Tracheal epithelial cell (primary cell): Measurements from ENCODE around the gene REG1B. TPM values are rescaled to one million over a fixed set of nuclear protein-coding genes. Genes with fewer than 3 reads are reported as not detected.

Experiments used
- total RNA-seq: library from RNA; depleted of rRNA; stranded (reverse); fragments of >200 nt; gene quantifications from 2 replicates; pipeline ENCODE4 v1.2.1, GENCODE V29; 2014

The REG1B gene, protein sequence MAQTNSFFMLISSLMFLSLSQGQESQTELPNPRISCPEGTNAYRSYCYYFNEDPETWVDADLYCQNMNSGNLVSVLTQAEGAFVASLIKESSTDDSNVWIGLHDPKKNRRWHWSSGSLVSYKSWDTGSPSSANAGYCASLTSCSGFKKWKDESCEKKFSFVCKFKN
- not detected in 2 replicates for total RNA-seq

DNA sequence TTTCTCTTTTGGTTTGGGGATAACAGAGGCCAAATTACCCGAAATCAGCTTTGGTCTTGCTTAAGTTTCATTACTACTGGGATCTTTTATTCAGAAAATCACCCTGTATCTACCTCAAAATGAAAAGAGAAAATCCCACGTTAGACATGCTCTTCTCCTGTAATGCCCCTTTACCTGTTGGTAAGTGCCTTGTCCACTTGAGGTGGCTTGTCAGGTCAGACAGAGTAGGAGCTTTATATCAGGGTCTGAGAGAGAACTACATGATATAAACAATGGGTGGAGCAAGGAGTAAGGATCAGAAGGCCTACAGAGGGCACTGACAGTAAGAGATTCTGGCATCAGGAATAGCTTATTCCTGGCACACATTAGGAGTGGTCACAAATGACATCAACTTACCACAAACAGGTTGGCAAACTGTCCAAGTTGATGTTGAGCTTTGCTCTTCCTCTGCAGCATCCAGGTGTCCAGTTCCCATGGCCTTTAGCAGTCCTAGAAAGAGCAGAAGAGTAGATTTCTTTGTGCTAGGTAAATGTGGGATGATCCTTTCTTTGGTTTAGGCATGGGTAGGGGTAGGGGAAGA is at the start of gene REG1B:
Gene REG1B, minus strand, starts transcription at position 209 of the 580 bp plus-strand sequence. CDS start 381 bp downstream, outside the sequence.

DNA sequence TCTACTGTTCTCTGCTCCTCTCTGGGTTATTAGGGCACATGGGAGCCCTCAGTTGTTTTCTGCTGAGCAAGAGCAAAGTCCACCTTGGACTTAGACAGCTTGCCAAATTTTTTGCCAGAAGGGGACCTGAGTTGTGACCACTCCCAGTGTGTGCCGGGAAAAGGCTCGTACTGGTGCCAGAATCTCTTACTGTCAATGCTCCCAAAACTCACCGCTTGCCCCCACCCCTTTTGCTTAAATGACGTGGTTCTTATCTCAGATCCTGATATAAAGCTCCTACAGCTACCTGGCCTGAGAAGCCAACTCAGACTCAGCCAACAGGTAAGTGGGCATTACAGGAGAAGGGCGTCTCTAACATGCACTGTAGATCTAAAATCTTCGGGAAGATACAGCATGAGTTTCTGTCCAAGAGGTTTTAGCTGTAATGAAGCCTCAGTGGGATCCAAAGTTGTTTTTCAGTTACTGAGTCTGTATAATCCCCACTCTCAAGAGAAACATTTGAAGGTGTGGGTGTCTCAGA is 32.5 kb upstream of the REG1B start, which contains the start of gene REG1A:
Gene REG1A, plus strand, starts transcription at position 295 of the 520 bp plus-strand sequence. CDS start 374 bp downstream, outside the sequence.

Other genes starting within 250 kb of the REG1B start
- not detected in 2 replicates for gene REG3G, start 62.3 kb downstream of the REG1B start, total RNA-seq
- gene REG1A, start 32.5 kb upstream of the REG1B start, total RNA-seq: not detected in 2 replicates
- not detected in 2 replicates for gene REG3A, start 71.8 kb upstream of the REG1B start, total RNA-seq